Small intestine (tissue), 7 donors: ENCODE results near the gene ASIC1. TPM values are rescaled to one million over a fixed set of nuclear protein-coding genes. Genes with fewer than 3 reads are reported as not detected.

Experiments
- DNase-seq, 2 donors: peaks; one replicate each; pipeline versions ENCODE4 v3.0.0 to v3.0.0-alpha.2; 2013
- FAIRE-seq: peaks from 2 replicates; lab custom pipeline; 2012; peaks lifted over from hg19 to GRCh38; lab: Jason Lieb, UNC
- H3K27ac ChIP-seq, 3 donors: one replicate each; pipeline ENCODE4 v1.5.1; 2013; ENCODE audit warnings: low read length in 2 of 3, mild to moderate bottlenecking in 2 of 3, control low read depth in 1 of 3, inconsistent platforms in 1 of 3, low read depth in 1 of 3, moderate library complexity in 1 of 3
- H3K27me3 ChIP-seq, 3 donors: one replicate each; pipeline ENCODE4 v1.6.1; 2013; ENCODE audit warnings: low read length in 3 of 3, inconsistent platforms in 1 of 3; ENCODE audit not compliant: control insufficient read depth in 3 of 3, insufficient read depth in 3 of 3
- H3K36me3 ChIP-seq, 3 donors: one replicate each; pipeline ENCODE4 v1.6.1; 2013; ENCODE audit warnings: low read length in 3 of 3, inconsistent platforms in 1 of 3, low read depth in 1 of 3, mild to moderate bottlenecking in 1 of 3, moderate library complexity in 1 of 3; ENCODE audit not compliant: control insufficient read depth in 3 of 3, insufficient read depth in 2 of 3
- H3K4me1 ChIP-seq, 3 donors: one replicate each; pipeline ENCODE4 v1.6.1; 2013; ENCODE audit warnings: low read length in 2 of 3, inconsistent platforms in 1 of 3, low read depth in 1 of 3, mild to moderate bottlenecking in 1 of 3, moderate library complexity in 1 of 3; ENCODE audit not compliant: control insufficient read depth in 3 of 3, insufficient read depth in 2 of 3
- H3K4me3 ChIP-seq, 3 donors: one replicate each; pipeline ENCODE4 v1.5.1; 2013; ENCODE audit warnings: low read length in 3 of 3, control low read depth in 1 of 3, inconsistent platforms in 1 of 3, low read depth in 1 of 3, mild to moderate bottlenecking in 1 of 3, moderate library complexity in 1 of 3
- H3K9me3 ChIP-seq, 2 donors: one replicate each; pipeline ENCODE4 v1.6.1; 2013; ENCODE audit warnings: low read depth in 1 of 2, low read length in 1 of 2; ENCODE audit not compliant: control insufficient read depth in 2 of 2, insufficient read depth in 1 of 2
- WGBS, 3 donors: extraction: QIAGEN DNeasy Blood & Tissue Kit; methylation state at CpG; one replicate each; pipeline ENCODE4 v1.1.7; 2013; 5-methylcytosine and 5-hydroxymethylcytosine counted together
- polyA plus RNA-seq, 4 donors: library from polyadenylated mRNA; stranded (reverse) in 3 of 4; unstranded in 1 of 4; fragments of 200-250 nt in 3 of 4; fragments of 120-200 nt in 1 of 4; gene quantifications; one replicate each; pipeline versions ENCODE4 v1.2.1 to v1.2.3, GENCODE V29; 2013
- donor health status: healthy with polysubstance abuse.
- donor health status: control.
- donor health status: control.
- donor health status: Bipolar disorder and iron deficiency.
- donor health status: healthy.

ASIC1 gene
- polyA plus RNA-seq, 4 donors = 0.81 to 2.2 (median 0.85) TPM; not detected in 1

DNA sequence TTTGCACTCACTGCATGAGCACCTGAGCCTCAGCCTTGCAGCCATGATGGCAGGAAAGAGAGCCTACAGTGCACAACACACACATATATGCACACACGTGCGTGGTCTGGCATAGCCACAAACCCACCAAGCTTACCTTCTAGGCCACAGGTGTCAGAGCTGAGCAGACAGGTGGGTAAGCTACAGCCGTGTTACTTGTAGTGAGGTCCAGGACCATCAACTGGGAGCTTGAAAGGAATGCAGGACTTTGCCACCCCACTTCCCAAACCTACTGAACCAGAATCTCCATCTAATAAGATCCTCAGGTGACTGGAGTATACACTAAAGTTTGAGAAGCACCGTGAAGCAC, 2.7 kb downstream of the ASIC1 start:
- FAIRE-seq (no peak), DNase-seq (no peak)
- H3K27ac ChIP-seq = no peak overlapping the region
- H3K4me1 ChIP-seq = peaks cover 0 to 14% (median 0%) of the 10 kb centered on the region in 3 donors
- H3K9me3 ChIP-seq = no peaks in the 10 kb centered on the region
- no peak overlapping the region for H3K4me3 ChIP-seq
- peaks cover 0 to 4% (median 0%) of the 10 kb centered on the region in 3 donors for H3K36me3 ChIP-seq
- WGBS, 3 donors = 55 to 68% (median 65%) methylated on average over 4 of the region's 4 CpGs
- H3K27me3 ChIP-seq = peaks cover 5 to 36% (median 5%) of the 10 kb centered on the region in 3 donors

DNA sequence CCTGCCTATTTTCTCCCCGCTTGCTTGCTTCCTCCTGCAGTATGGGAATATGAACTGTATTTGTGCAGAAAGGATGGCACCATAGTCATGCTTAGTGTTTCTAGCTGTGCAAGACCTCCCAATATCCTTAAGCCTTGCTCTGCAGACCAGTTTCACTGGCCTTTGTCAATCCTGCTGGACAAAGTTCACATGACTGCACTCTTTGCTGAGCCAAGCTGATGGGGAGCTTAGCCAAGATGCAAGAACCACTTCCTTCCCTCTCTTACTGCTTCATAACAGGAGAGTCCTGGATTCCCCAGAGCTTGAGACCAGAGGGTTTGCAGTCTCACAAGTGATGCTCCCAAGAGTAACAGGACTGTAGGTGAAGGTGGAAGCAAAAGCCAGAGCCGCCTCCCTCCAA, 3.8 kb downstream of the ASIC1 start:
- DNase-seq = peak; percentile 50 to 52
- H3K27me3 ChIP-seq = peaks cover 5 to 27% (median 5%) of the 10 kb centered on the region in 3 donors

GRCh38 chr12:50061946-50062686, 4.7 kb downstream of the ASIC1 start:
- H3K27ac ChIP-seq = no peak overlapping the region
- WGBS, 3 donors = 64 to 69% (median 65%) methylated on average over 6 of the region's 6 CpGs
- no peak overlapping the region for H3K4me3 ChIP-seq
- peaks cover 0 to 2% (median 0%) of the 10 kb centered on the region in 3 donors for H3K4me1 ChIP-seq
- no peaks in the 10 kb centered on the region for H3K9me3 ChIP-seq
- FAIRE-seq (no peak), DNase-seq (no peak)
- peaks cover 0 to 4% (median 0%) of the 10 kb centered on the region in 3 donors for H3K36me3 ChIP-seq
- H3K27me3 ChIP-seq = peaks cover 0 to 18% (median 0%) of the 10 kb centered on the region in 3 donors

More for the DNA sequence above, 3.8 kb downstream of the ASIC1 start:
- FAIRE-seq = no peak
- 78 to 88% (median 79%) methylated on average over 2 of the region's 2 CpGs for WGBS, 3 donors
- Histone ChIP-seq H3K27ac (no peak overlapping the region), H3K36me3 (peaks cover 0 to 4% (median 0%) of the 10 kb centered on the region in 3 donors), H3K9me3 (no peaks in the 10 kb centered on the region), H3K4me1 (peaks cover 0 to 9% (median 0%) of the 10 kb centered on the region in 3 donors), H3K4me3 (no peak overlapping the region)

- no peaks in the 10 kb centered on the region for H3K4me1 ChIP-seq
- peaks cover 0 to 4% (median 0%) of the 10 kb centered on the region in 3 donors for H3K36me3 ChIP-seq
- H3K9me3 ChIP-seq = no peaks in the 10 kb centered on the region
- WGBS, 3 donors = 64 to 77% (median 72%) methylated on average over 5 of the region's 5 CpGs
- peaks cover 0 to 17% (median 0%) of the 10 kb centered on the region in 3 donors for H3K27me3 ChIP-seq
- no peak for FAIRE-seq
- no peak for DNase-seq
- H3K4me3 ChIP-seq = no peak overlapping the region
- H3K27ac ChIP-seq = no peak overlapping the region
These were observed 5.5 kb downstream of the ASIC1 start for GRCh38 chr12:50062728-50063460.

DNA sequence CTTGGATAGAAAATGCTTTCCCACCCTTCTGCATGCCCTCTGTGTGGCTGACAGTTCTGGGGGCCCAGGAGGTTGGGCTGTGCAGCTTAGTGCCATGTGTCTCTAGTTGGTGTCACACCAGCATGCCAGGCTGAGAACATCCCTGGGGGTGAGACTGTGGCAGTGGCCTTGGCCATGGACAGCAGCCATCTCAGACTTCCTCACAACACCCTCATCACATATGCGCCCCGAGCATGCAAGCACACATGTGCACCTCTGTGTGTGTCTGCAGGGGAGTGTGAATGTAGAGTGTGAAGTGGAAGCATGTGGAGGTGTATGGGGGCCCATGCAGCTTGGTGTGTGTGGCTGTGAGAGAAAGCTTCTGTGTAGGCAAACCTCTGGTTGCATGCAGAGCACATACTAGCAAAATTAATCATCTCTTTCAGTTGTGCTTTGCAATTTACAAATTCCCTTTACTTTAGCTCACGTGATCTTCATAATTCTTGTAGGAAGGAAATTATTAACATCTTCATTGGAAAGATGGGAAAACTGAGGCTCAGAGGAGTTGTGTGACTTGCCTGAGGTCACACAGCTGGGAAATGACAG, 8.4 kb downstream of the ASIC1 start:
- WGBS, 3 donors = 79 to 88% (median 79%) methylated on average over 3 of the region's 3 CpGs
- peaks cover 0 to 7% (median 0%) of the 10 kb centered on the region in 3 donors for H3K27me3 ChIP-seq
- peak overlapping the region in 1 of 3 donors; percentile 55 for H3K27ac ChIP-seq
- no peak for FAIRE-seq
- H3K9me3 ChIP-seq = no peaks in the 10 kb centered on the region
- H3K4me1 ChIP-seq = peaks cover 0 to 2% (median 0%) of the 10 kb centered on the region in 3 donors
- no peak overlapping the region for H3K4me3 ChIP-seq
- DNase-seq = no peak
- no peaks in the 10 kb centered on the region for H3K36me3 ChIP-seq

GRCh38 chr12:50066402-50066801, 9.0 kb downstream of the ASIC1 start:
- 54 to 76% (median 76%) methylated on average over 5 of the region's 5 CpGs for WGBS, 3 donors
- Histone ChIP-seq H3K4me1 (peaks cover 0 to 2% (median 0%) of the 10 kb centered on the region in 3 donors), H3K9me3 (no peaks in the 10 kb centered on the region), H3K4me3 (no peak overlapping the region), H3K27me3 (peaks cover 0 to 7% (median 0%) of the 10 kb centered on the region in 3 donors), H3K27ac (peak overlapping the region in 1 of 3 donors; percentile 55), H3K36me3 (no peaks in the 10 kb centered on the region)
- no peak for FAIRE-seq
- DNase-seq = no peak

GRCh38 chr12:50069069-50069468, 11.7 kb downstream of the ASIC1 start:
- H3K27ac ChIP-seq = no peak overlapping the region
- no peak for FAIRE-seq
- no peaks in the 10 kb centered on the region for H3K9me3 ChIP-seq
- H3K4me3 ChIP-seq = no peak overlapping the region
- H3K27me3 ChIP-seq = peaks cover 0 to 3% (median 0%) of the 10 kb centered on the region in 3 donors
- H3K4me1 ChIP-seq = peaks cover 0 to 2% (median 0%) of the 10 kb centered on the region in 3 donors
- WGBS, 3 donors = 91 to 94% (median 92%) methylated on average over 5 of the region's 5 CpGs
- DNase-seq = no peak
- no peaks in the 10 kb centered on the region for H3K36me3 ChIP-seq

DNA sequence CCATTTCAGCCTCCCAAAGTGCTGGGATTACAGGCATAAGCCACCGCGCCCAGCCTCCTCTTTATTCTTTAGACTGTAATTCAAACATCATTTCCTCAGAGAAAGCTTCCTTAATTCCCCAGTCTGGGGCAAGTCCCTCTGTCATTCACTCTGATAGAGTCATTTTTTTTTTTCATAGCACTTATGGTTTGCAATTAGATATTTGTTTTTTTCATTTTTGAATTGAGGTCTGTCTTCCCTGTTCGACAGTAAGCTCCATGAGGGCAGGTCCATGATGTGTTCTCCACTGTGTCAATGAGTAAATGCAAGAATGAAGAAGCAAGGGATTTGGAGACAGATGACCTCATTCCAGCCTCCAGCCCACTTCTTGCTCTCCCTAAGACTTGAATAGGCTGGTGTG, 12.1 kb downstream of the ASIC1 start:
- Histone ChIP-seq H3K27me3 (peaks cover 0 to 3% (median 0%) of the 10 kb centered on the region in 3 donors), H3K27ac (no peak overlapping the region), H3K4me3 (no peak overlapping the region), H3K9me3 (no peaks in the 10 kb centered on the region), H3K36me3 (no peaks in the 10 kb centered on the region), H3K4me1 (peaks cover 0 to 2% (median 0%) of the 10 kb centered on the region in 3 donors)
- DNase-seq (no peak), FAIRE-seq (no peak)
- 92 to 97% (median 96%) methylated on average over 3 of the region's 3 CpGs for WGBS, 3 donors
